ENCODE measurements around the gene TTC3. TPM values are rescaled to one million over a fixed set of nuclear protein-coding genes. Genes with fewer than 3 reads are reported as not detected.

TTC3 gene
- total RNA-seq, 1 experiment from 2014 or later, result 92.8 TPM

GRCh38 chr21:37195610-37196009, 122.6 kb downstream of the TTC3 start:
- Mint-ChIP-seq H3K27ac (ENCODE audit: unreplicated experiment) (no peak overlapping the region), H3K4me1 (ENCODE audit: low read depth, unreplicated experiment) (no peaks in the 10 kb centered on the region), H3K36me3 (ENCODE audit: insufficient read depth, unreplicated experiment) (peaks cover 87% of the 10 kb centered on the region), H3K9me3 (ENCODE audit: unreplicated experiment) (no peaks in the 10 kb centered on the region), H3K4me3 (ENCODE audit: unreplicated experiment) (no peak overlapping the region), H3K27me3 (ENCODE audit: insufficient read depth, unreplicated experiment) (no peaks in the 10 kb centered on the region)
- TF ChIP-seq CTCF (IDR thresholded peaks at IDR 0.05; ENCODE audit: insufficient read depth in 1 of 2, low read depth in 1 of 2, low read length in 1 of 2, severe bottlenecking in 1 of 2, unreplicated experiment in 1 of 2), result no peak
- no peaks in the 10 kb centered on the region; the same call in 1 of the 2 replicates for H3K36me3 ChIP-seq (ENCODE audit: control insufficient read depth, insufficient read depth, low read length)
- intact Hi-C loops (cut with micrococcal nuclease; ENCODE audit: unreplicated experiment), result no loop called here
- BruUV-seq (replicated peaks), result no TSS peak
- no peaks in the 10 kb centered on the region for H3K4me1 ChIP-seq
- ChIA-PET POLR2A (no interaction called here), CTCF (no interaction called here)
- H3K4me3 ChIP-seq (ENCODE audit: low read depth, low read length), result no peak overlapping the region
- DNase-seq, result no peak
- no peaks in the 10 kb centered on the region for H3K27me3 ChIP-seq (replicated peaks; ENCODE audit: control insufficient read depth, insufficient read depth, low read length)
- no peaks in the 10 kb centered on the region for H3K9me3 ChIP-seq

GRCh38 chr21:37196847-37197246, 123.8 kb downstream of the TTC3 start:
- Mint-ChIP-seq H3K9me3 (ENCODE audit: unreplicated experiment) (no peaks in the 10 kb centered on the region), H3K27ac (ENCODE audit: unreplicated experiment) (no peak overlapping the region), H3K36me3 (ENCODE audit: insufficient read depth, unreplicated experiment) (peaks cover 87% of the 10 kb centered on the region), H3K4me3 (ENCODE audit: unreplicated experiment) (no peak overlapping the region), H3K27me3 (ENCODE audit: insufficient read depth, unreplicated experiment) (no peaks in the 10 kb centered on the region), H3K4me1 (ENCODE audit: low read depth, unreplicated experiment) (no peaks in the 10 kb centered on the region)
- no peaks in the 10 kb centered on the region for H3K4me1 ChIP-seq
- CTCF ChIA-PET, result no interaction called here
- H3K4me3 ChIP-seq (ENCODE audit: low read depth, low read length), result no peak overlapping the region
- H3K36me3 ChIP-seq (ENCODE audit: control insufficient read depth, insufficient read depth, low read length), result peaks cover 3% of the 10 kb centered on the region
- POLR2A ChIA-PET, result no interaction called here
- no peaks in the 10 kb centered on the region for H3K27me3 ChIP-seq (replicated peaks; ENCODE audit: control insufficient read depth, insufficient read depth, low read length)
- no TSS peak for BruUV-seq (replicated peaks)
- DNase-seq, result no peak
- TF ChIP-seq CTCF (IDR thresholded peaks at IDR 0.05; ENCODE audit: insufficient read depth in 1 of 2, low read depth in 1 of 2, low read length in 1 of 2, severe bottlenecking in 1 of 2, unreplicated experiment in 1 of 2), result no peak
- H3K9me3 ChIP-seq, result no peaks in the 10 kb centered on the region
- intact Hi-C loops (cut with micrococcal nuclease; ENCODE audit: unreplicated experiment), result no loop called here

- Histone ChIP-seq H3K4me1 (no peaks in the 10 kb centered on the region), H3K27me3 (replicated peaks; ENCODE audit: control insufficient read depth, insufficient read depth, low read length) (no peaks in the 10 kb centered on the region), H3K4me3 (ENCODE audit: low read depth, low read length) (no peak overlapping the region), H3K9me3 (no peaks in the 10 kb centered on the region), H3K36me3 (ENCODE audit: control insufficient read depth, insufficient read depth, low read length) (peaks cover 3% of the 10 kb centered on the region)
- BruUV-seq (replicated peaks), result no TSS peak
- Mint-ChIP-seq H3K4me3 (ENCODE audit: unreplicated experiment) (no peak overlapping the region), H3K9me3 (ENCODE audit: unreplicated experiment) (no peaks in the 10 kb centered on the region), H3K27ac (ENCODE audit: unreplicated experiment) (no peak overlapping the region), H3K36me3 (ENCODE audit: insufficient read depth, unreplicated experiment) (peaks cover 87% of the 10 kb centered on the region), H3K27me3 (ENCODE audit: insufficient read depth, unreplicated experiment) (no peaks in the 10 kb centered on the region), H3K4me1 (ENCODE audit: low read depth, unreplicated experiment) (no peaks in the 10 kb centered on the region)
- TF ChIP-seq CTCF (IDR thresholded peaks at IDR 0.05; ENCODE audit: insufficient read depth in 1 of 2, low read depth in 1 of 2, low read length in 1 of 2, severe bottlenecking in 1 of 2, unreplicated experiment in 1 of 2), result no peak
- intact Hi-C loops (cut with micrococcal nuclease; ENCODE audit: unreplicated experiment), result no loop called here
- no peak for DNase-seq
- CTCF ChIA-PET, result no interaction called here
- POLR2A ChIA-PET, result no interaction called here
These were observed 124.7 kb downstream of the TTC3 start for GRCh38 chr21:37197746-37198145.

All from Caco-2 (cell line).